Fibroblast of lung (primary cell): ENCODE data around the gene GSPT1.
"Not testable (repeated sequence)": the region's sequence is repeated elsewhere in the genome, so short reads cannot be mapped to it uniquely, and the experiment has no call there.

Source experiments
- CTCF ChIP-seq, 2 donors: IDR thresholded peaks in 1 of 2; conservative IDR thresholded peaks in 1 of 2; 1 replicate in 1 of 2; 2 replicates in 1 of 2; pipeline ENCODE4 v1.5.1; 2011 to 2012; ENCODE audit warnings: low read length in 2 of 2, control low read depth in 1 of 2, inconsistent platforms in 1 of 2, low read depth in 1 of 2, mild to moderate bottlenecking in 1 of 2
- EZH2 ChIP-seq: IDR thresholded peaks from 2 replicates; pipeline ENCODE4 v1.5.1; 2012; ENCODE audit warnings: low read length, control low read depth, mild to moderate bottlenecking; ENCODE audit errors: missing control alignments

- not testable (repeated sequence) for TF ChIP-seq CTCF (conservative IDR thresholded peaks at IDR 0.05 in 1 of 2, IDR thresholded peaks at IDR 0.05 in 1 of 2; ENCODE audit: low read depth in 1 of 2, low read length in 2 of 2); EZH2
Observed at GRCh38 chr16:11818970-11819369, 96.8 kb downstream of the GSPT1 start.
